Measurements from ENCODE around the gene AMPD2.

AMPD2 gene

DNA sequence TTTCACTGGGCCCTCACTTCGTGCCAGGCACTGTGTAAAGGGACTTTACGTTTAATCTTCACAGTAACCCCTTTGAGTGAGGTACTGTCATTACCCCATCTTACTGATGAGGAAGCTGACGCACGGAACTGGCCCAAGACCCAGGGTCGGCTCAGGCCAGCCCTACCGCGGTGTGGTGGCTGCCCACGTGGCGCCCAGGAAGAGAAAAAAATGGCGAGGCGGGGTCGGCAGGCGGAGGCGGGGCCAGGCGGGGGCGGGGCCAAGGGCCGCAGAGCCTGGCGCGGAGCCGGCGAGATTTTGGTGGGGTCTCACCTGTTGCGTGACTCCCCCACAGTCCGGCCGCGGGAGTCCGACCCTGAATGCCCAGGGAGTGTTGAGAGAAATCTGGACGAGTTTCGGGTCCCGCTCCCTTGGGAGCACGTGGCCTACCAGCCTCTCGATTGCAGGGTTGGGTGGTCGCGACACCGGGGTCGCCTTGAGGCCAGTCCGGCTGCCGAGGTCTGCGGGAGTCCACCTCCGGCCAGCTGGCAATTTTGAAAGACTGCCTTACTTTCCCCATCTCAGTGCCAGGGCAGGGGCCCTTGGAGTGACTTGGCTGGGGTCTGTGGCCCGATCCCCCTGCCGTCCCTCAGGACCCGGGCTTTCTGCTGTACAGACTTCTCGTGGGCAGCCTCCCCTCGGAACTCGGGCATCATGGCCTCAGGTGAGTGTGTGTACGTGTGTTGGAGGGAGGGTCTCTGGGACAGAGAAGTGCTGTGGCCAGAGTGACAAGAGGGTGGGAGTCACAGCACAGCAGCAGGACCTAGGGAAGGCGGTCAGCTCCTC is at the start of gene AMPD2, which contains the start of gene GNAT2:
Gene AMPD2 (plus strand): TSS at position 262 of the 825 bp plus-strand sequence. CDS start 1,339 bp downstream, outside the sequence.
Gene GNAT2 (minus strand): TSS at position 41 of the 825 bp plus-strand sequence. CDS start 6,746 bp downstream, outside the sequence.
- DNase-seq, result peak; percentile 73

DNA sequence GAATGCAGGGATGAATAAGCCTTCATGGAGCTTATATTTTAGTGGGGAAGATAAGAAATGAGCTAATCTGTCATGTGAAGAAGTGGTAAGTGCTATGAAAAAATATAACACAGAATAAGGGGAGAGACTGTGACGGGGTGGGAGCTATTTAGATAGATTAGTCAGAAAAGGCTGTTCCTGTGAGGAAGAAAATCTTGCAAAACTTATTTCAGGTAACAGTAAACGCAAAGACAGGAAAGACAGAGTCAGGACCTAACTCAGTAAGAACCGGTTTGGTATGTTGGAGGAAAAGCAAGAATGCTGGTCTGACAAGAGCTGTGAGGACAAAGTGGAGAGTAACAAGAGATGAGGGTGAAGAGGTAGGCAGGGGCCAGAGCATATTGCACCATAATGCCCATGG is 49.2 kb upstream of the AMPD2 start:
- no peak for DNase-seq

DNA sequence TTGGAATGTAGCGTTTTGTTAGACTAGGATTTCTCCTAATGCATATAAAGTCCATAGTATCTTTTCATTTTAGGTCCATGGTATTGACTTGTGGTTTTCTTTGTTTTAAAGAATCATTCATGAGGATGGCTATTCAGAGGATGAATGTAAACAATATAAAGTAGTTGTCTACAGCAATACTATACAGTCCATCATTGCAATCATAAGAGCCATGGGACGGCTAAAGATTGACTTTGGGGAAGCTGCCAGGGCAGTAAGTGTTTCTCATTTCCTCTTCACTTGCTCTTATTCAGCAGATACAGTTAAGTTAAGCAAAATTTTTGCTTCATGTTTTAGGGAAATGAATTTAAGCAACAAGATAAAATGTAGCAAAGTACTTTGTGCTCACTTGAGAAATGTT is 45.9 kb upstream of the AMPD2 start:
- DNase-seq, result no peak

DNA sequence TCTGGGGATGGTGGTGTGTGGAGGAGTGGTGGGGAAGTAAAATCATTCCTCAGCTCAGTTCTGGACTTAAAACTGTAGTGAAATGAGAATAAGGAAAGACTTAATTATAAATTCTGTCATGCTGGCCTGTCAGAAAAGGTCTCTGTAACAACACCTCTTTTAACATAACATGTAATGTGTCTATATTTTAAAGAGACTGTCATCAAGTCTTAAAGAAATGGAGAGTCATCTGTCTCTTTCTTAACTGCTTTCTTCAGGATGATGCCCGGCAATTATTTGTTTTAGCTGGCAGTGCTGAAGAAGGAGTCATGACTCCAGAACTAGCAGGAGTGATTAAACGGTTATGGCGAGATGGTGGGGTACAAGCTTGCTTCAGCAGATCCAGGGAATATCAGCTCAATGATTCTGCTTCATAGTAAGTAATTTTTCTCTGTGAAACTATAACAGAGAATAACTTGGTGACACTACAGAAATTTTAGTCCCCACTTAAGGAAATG is 40.6 kb upstream of the AMPD2 start:
- DNase-seq, result no peak

DNA sequence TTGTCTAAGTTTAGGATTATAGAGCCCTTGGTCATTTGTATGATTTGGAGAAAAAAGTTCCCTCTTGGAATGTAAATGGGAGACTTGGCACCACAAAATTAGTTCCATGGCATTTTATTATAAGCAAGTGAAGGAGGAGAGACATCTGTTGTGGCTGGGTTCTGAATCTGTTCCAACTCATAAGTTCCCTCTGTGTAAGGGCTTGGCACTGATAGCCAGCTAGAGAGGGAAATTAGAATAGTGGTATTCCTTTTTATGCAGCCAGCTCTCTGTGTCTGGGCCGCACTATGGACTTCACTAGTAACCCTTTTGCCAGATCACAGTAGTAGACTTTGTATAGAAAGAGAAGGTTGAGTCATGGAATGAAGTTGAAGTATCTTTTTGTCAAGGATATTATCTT is 40.1 kb upstream of the AMPD2 start:
- DNase-seq, result no peak

DNA sequence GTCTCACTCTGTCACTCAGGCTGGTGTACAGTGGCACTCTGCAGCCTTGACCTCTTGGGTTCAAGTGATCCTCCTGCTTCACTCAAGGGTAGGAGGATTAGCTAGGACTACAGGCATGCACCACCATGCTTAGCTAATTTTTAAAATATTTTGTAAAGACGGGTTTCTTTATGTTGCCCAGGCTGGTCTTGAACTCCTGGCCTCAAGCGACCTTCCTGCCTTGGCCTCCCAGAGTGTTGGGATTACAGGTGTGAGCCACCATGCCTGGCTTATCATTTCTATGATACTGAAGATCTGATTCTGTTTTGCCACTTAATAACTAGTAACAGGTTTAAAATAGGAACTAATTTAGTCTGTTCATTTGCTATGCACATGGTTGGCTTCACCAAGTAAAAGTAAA is 37.6 kb upstream of the AMPD2 start:
- DNase-seq, result no peak

DNA sequence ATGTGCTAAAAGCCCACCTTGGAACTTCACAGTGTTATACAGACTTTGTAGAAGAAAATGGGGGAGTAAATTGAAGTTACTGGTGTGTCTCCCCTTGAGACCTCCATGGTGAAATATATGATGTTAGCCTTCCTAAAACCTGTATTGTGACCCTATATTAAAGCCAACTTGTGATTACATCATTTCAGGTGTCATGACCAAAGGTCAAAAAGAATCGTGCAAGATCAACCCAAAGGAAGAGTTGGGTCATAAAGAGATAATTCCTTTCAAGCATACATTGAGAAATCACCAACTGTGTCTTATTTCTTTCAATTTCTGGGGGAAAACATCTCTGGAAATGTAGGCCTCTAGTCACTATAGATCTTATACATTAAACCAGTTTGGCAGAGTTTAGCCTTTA is 34.9 kb upstream of the AMPD2 start:
- DNase-seq, result no peak

DNA sequence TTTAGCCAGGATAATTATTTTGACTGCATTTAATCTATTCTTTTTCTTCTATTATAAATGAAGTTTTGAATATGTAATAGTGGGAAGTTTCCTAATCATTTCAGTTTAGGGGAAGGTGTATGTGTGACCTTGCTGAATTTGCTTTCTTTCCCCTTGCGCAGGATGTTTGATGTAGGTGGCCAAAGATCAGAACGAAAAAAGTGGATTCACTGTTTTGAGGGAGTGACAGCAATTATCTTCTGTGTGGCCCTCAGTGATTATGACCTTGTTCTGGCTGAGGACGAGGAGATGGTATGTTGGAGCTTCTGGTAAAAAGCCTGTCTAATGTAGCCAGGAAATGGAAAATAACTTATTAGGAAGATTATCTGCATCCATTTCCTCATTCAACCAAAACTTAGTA is 33.6 kb upstream of the AMPD2 start:
- DNase-seq, result no peak

DNA sequence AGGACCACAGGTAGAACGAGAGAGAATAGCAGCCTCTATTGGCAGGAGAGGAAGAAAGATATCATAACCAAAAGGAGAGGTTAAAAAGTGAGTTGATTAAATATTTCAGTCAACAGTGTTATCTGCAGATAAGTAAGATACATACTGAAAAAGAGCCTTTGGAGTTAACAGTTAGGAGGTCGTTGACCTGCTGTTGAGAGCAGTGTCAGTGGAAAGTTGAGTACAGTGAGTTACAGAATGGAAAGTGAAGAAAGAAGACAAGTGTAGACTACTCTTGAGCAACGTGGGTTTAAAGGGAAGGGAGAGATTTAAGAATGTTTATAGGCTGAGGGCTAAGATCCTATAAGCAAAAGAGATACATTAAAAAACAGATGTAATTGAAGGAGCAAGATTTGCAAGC is 30.5 kb upstream of the AMPD2 start:
- DNase-seq, result no peak

DNA sequence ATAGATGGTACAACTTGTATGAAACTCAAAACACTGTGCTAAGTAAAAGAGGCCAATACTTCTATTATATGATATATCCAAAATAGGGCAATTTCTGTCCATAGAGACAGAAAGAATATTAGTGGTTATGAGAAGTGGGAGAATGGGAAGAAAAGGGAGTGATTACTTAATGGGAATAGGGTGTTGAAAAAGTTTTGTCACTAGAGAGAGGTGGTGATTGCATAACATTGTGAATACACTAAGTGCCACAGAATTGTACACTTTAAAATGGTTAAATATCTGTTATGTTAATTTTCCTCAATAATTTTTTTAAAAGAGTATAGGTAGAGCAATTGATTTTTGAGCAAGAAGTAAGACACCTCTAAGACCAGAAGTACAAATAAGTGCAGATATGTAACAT is 30.0 kb upstream of the AMPD2 start:
- DNase-seq, result no peak

DNA sequence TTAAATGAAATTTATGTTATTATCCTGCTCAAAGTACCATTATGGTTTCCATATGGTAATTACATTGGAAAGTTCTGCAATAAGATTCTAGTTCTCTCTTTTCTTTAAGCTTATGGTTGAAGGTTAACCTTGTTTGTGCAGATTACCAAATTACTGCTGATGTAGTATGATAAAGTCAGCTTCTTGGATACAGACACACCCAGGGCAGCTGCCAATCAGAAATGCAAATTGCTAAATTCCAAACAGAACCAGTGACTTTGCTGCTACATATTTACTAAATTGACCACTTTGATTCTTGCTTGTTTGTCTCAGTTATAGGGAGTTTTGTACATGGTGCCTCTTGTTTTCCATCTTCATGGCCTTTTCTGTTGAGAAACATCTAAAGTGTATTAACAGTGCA is 26.7 kb upstream of the AMPD2 start:
- no peak for DNase-seq

DNA sequence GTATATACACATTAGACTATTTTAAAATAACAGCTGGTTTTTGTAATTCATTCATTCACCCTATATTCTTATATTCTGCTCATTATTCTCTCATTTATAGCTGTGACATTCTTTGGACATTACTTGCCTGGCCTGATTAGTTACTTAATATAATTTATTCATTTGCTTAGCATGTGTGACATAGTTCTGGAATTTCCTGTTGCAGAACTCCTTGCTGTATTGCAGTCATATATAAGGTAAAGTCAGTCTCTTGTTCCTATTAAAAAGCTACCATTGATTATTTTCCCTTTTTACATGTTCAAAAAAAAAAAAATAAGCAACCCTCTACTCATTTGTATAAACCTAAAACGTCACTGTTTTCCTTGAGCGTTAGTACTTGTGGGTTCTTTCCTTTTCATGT is 24.1 kb upstream of the AMPD2 start:
- DNase-seq, result no peak

DNA sequence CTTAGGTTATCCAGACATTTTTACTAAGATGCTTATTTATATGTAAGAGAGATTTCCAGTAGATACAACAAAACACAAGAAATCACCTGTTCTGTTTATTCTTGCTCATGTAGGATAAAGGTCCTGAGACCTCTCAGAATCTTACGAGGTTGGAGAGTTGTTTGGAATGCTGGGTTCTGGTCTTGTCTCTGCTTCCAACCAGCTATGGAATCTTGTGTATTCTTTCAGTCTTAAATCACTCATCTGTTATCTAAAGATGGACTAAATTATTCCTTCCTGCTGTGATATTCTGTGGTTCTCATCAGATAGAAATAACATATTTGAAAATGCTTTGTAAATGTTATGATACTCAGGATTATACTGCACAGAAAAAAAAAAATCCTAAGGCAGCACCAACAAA is 21.5 kb upstream of the AMPD2 start:
- no peak for DNase-seq

DNA sequence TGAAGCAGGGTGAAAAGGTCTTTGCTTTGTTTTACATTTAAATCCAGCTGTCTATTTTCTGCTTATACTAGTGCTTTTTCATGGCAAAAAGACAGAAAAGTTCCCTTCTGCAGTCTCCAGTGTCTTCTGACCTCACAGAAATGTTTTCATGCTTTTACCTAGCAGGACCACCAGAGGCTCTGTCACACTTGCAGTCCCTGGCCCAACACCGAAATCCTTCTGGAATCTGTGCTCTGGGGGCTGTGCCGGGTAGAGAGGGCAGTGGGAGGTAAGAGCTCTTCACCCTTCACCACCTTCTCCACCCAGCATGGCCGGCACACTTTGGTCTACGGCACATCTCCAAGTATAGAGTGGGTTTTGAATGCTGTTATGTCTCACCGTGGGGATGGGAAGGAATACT is 21.0 kb upstream of the AMPD2 start:
- DNase-seq, result no peak

DNA sequence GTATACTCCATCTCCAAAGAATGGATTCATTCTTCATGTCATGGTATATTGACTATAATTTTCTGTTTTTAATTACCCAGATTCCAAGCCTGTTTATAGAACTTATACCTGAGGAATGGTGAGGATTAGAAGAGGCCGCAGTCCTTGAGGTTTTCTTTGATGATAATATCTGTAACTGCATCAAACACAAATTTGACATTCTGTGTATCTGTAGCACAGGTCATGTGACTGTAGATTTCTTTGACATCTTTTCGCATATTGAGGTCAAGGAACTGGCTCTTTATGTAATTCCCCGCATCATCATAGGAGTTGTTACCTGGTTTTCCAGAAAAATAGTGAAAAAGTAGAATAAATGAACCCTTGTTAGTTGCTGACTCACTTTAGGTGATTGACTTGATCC is 16.4 kb upstream of the AMPD2 start:
- no peak for DNase-seq

DNA sequence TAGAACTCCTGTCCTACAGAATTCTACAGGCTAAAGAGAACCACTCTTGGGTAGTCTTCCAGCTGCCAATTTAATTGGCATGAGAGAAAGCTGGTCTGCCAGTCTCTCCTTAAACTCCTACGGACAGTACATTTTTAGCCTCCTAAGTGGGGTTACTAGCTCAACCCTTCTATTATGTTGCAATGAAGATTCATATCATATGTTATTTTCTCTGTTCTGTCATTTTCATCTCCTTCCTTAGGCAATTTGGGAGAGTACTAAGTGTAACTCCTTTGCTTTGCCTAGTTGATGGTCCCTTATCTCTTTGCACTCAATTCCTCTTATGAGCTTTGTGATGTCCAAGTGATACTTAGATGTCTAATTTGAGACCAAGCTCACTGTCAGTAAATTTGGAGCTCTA is 14.3 kb upstream of the AMPD2 start:
- no peak for DNase-seq

DNA sequence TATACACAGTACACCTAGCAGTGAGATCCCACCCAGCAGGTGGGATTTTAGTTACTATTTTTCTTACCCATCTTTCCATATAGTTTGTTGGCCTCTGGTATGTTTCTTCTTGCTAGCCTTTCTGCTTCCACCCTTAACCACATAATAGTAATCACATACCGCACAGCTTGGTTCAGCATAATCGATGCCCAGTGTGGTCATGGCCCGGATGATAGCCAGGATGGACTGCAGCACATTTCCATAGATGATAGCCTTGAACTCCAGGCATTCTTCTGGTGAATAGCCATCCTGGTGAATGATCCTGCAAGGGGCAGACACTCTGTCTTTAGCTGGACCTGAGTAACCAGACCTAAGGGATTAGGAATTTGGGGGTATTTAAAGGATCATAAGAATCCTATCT is 9.8 kb upstream of the AMPD2 start:
- no peak for DNase-seq

DNA sequence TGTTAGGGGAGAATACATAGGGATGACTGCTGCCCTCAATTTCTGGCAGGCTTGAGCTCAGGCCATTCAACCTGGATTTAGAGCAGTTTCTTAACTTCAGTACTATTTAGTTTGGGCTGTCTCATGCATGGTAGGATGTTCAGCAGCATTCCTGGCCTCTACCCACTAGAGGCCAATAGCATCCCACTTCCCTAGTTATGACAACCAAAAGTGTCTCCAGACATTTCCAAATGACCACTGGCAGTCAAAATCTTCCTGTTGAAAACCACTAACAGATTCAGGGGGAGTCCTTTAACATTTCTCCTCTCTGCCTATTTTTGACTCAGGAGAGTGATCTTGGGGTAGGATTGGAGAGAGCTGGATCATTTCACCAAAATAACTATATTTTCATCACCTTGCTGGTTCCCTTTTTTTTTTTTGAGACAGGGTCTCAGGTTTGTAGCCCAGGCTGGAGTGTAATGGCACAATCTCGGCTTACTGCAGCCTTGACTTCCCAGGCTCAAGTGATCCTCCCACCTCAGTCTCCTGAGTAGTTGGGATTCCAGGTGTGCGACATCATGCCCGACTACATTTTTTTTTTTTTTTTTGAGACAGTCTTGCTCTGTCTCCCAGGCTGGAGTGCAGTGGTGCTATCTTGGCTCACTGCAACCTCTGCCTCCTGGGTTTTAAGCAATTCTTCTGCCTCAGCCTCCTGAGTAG is 8.9 kb upstream of the AMPD2 start:
- DNase-seq, result no peak

DNA sequence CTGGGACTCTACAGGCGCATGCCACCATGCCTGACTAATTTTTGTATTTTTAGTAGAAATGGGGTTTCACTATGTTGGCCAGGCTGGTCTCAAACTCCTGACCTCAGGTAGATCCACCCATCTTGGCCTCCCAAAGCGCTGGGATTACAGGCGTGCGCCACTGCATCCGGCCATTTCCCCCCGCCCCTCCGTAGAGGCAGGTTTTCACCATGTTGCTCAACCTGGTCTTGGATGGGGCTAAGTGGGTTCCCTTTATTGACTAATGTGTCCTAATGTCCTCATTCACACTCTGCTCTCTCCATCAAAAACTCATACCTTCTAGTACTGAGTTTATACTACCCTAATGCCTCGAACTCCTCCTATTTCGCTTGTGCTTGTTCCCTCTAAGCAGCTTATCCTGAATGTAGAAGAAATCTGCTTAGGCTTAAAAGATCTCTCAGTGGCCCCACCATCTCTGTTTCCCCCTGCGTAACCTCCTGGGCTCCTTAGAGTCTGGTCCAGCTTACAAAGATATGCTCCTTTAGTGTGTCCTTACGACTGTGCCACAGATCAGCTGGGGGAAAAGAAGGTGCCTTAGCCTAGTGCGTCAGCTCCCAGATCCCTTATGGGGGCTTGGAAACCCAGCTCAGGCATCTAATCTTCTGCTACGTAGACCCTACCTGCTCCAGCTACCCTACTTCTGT is 8.2 kb upstream of the AMPD2 start:
- DNase-seq, result no peak

DNA sequence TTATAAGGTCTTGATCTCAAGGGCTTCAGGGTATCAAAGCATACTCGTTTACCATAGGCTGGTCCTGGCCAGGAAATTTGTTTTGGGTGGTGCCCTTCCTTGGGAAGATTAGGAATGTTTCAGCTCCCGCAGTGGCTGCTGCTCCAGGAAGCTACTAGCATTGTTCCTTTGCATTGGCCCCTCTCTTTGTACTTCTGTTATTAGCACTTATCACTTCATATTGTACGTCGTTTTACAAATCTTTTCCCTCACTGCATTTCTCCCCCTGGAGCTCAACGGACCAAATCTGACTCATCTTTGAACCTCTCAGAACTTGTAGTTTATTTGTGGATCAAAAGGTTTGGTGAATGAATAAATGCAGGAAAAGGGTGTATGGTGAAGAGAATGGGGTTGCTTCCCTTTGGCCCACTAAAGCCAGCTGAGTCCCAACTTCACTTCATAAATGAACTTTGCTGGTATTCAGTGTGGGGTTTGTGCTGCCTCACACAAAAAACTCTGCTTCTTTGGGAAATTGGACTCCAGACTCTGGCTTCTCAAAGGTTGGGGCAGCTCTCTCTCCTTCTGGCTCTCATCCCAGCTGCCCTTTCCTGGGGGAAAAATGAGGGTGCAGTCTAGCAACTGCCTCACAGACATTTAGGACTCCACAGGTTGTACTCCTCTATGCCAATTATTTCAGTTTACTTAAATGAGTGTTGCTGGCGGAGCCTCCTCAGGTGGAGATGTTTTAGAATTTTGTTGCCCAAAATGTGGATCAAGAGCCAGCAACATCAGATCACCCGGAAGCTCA is 6.1 kb upstream of the AMPD2 start:
- DNase-seq, result no peak

DNA sequence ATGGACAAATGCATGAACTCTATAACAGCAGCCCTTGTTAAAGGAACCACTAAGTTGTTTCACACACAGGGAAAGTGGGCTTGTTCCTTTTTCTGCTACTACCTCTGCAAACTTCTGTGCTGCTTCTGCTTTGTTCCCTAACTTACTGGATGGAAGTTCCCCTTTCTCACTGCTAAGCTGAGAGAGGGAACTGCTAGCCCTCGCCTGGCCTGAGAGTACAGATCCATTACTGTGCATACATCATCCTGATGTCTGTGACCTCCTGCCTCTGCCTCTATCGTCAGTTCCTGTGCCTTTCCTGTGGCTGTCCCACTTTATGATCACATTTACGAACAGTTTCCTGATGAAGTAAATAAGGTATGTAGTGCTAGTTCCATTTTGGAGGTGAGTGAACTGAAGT is 3.8 kb upstream of the AMPD2 start:
- DNase-seq, result no peak

DNA sequence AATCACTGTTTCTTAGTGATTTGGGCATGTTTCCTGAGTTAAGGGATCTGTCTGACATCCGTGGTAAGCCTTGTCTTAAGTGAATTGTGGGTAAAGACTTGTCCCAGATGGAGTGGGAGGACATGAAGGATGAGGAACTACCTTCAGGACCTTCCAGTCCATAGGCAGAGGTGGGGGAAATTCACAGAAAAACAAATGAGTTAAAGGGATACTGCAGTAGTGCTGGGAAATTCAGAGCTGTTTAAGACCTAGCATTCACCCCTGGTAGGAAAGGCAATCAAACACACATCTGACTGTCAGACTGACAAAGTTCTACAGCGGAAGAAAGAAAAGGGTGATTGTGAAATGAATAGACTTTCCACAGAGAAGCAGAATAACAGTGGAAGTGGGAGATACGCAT is 3.2 kb upstream of the AMPD2 start:
- no peak for DNase-seq

DNA sequence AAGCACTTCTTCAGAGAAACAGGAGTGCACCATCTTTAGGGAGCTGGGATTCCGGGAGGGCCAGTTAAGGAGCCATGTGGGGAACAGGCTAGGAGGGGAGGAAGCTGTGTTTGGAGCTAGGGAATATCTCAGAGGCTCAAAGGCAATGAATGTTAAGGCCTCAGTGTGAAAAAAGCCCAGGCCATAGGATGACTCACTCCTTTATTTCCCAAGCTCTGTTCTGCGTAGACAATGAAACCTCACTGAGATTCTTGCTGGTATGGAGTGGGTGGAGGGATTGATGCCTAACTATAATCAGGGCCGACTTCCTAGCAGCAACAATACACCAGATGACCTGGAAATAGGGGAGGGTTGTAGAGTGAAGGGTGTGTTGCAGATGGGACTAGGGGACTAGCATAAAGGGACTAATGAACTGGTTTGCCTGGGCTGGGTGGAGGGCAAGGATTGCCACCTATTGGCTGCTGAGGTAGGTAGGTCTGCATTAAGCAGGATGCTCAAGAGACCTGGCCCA is 2.3 kb upstream of the AMPD2 start:
- DNase-seq, result no peak
